Fibroblast of the aortic adventitia (primary cell): Measurements from ENCODE around the gene TTLL4. TPM values are rescaled to one million over a fixed set of nuclear protein-coding genes. Genes with fewer than 3 reads are reported as not detected.
A peak's percentile ranks its signal among the peaks of the same experiment; 100 is the strongest.

Experiments used
- DNase-seq: peaks from one replicate; pipeline ENCODE4 v3.0.0-alpha.2; 2010; ENCODE audit warnings: low read depth
- H3K4me3 ChIP-seq: 2 replicates; pipeline ENCODE4 v1.5.1; 2011; ENCODE audit warnings: low read depth, mild to moderate bottlenecking, control low read depth, low read length, moderate library complexity
- CTCF ChIP-seq: IDR thresholded peaks from 2 replicates; pipeline ENCODE4 v1.5.1; 2011; ENCODE audit warnings: mild to moderate bottlenecking, low read length, control low read depth, inconsistent platforms; ENCODE audit not compliant: insufficient read depth
- total RNA-seq: library from RNA; depleted of rRNA; stranded (reverse); fragments of >200 nt; gene quantifications from 2 replicates; pipeline ENCODE4 v1.2.3, GENCODE V29; 2012; ENCODE audit warnings: low replicate concordance

Gene TTLL4
- total RNA-seq, 1 donor = 14.2 TPM

DNA sequence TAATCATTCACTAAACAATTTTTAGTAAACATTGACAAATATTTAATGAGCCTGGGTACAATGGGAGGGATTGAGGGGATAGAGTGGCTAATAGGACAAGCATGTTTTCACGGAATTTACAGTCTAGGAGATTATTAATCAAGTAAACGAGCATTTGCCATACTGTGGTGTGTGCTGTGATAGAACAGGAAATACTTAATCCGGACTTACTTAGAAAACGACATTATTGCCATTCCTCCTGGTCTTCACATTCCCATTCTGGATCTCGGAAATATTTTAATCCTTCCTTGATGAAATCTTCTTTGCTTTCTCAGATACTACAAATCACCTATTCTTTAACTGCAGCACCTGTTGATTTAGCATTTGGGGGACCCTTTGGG lies 905 bp downstream of the TTLL4 start:
- peak; percentile 32 for DNase-seq
- H3K4me3 ChIP-seq = peak overlapping the region; percentile 90
- no peak for TF ChIP-seq CTCF

DNA sequence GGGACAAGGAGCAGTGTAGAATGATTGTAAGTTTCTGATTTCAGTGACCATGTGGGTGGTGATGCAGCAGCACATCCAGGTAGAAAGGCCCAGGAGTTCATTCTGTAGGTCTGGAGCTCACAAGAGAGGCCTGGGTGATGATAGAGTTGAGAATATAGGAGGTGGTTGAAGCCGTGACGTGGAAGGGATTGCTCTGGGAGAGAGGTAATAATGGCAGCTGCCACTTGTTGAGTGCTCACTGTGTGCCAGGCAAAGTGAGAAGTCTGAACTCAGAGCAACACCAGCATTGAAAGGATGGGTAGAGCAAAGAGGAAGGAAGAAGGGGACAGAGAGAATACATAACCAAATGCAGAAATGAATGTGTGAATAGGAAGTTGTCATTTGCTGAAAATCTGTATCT lies 3.3 kb downstream of the TTLL4 start:
- DNase-seq = no peak
- no peak for TF ChIP-seq CTCF
- H3K4me3 ChIP-seq = no peak overlapping the region

- H3K4me3 ChIP-seq = no peak overlapping the region
- DNase-seq = peak; percentile 22
- no peak for TF ChIP-seq CTCF
These were observed 5.4 kb downstream of the TTLL4 start for GRCh38 chr2:218716070-218716469.

- no peak overlapping the region for H3K4me3 ChIP-seq
- DNase-seq = peak; percentile 27
- no peak for TF ChIP-seq CTCF
These were observed 6.6 kb downstream of the TTLL4 start for GRCh38 chr2:218717262-218717661.

DNA sequence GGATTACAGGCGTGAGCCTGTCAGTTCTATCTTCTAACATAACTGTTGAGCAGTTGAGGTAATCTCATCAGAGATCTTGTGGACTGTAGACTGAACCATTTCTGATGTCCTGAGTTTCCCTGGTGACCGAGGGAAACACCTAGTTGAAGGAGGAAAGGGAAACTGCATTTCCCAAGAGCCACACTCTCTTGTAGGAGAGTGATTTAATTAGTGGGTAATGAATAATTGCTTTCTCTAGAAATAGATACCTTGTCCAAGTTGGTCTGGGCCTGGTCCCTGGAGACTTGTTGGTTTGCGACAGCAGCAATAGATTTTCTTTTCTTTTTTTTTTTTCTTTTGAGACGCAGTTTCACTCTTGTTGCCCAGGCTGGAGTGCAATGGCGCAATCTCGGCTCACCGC lies 7.4 kb downstream of the TTLL4 start:
- no peak for DNase-seq
- no peak for TF ChIP-seq CTCF
- no peak overlapping the region for H3K4me3 ChIP-seq

GRCh38 chr2:218719457-218719856 lies 8.8 kb downstream of the TTLL4 start:
- no peak for TF ChIP-seq CTCF
- no peak for DNase-seq
- H3K4me3 ChIP-seq = no peak overlapping the region
